Muscle of back (tissue), 11 donors: ENCODE measurements around the gene ANTXRL. TPM values are rescaled to one million over a fixed set of nuclear protein-coding genes. Genes with fewer than 3 reads are reported as not detected.
"Not testable (repeated sequence)": the region's sequence is repeated elsewhere in the genome, so short reads cannot be mapped to it uniquely, and the experiment has no call there.

Experiments used
- DNase-seq, 3 donors: peaks; one replicate each; pipeline versions ENCODE4 v3.0.0 to v3.0.0-alpha.2; 2013
- polyA plus RNA-seq, 10 donors: library from polyadenylated mRNA; unstranded; fragments of 120-200 nt; gene quantifications; one replicate each; pipeline ENCODE4 v1.2.1, GENCODE V29; 2013; ENCODE audit not compliant: insufficient read length in 10 of 10

ANTXRL gene
- polyA plus RNA-seq, 10 donors: 0.11 to 0.21 TPM; not detected in 8

DNA sequence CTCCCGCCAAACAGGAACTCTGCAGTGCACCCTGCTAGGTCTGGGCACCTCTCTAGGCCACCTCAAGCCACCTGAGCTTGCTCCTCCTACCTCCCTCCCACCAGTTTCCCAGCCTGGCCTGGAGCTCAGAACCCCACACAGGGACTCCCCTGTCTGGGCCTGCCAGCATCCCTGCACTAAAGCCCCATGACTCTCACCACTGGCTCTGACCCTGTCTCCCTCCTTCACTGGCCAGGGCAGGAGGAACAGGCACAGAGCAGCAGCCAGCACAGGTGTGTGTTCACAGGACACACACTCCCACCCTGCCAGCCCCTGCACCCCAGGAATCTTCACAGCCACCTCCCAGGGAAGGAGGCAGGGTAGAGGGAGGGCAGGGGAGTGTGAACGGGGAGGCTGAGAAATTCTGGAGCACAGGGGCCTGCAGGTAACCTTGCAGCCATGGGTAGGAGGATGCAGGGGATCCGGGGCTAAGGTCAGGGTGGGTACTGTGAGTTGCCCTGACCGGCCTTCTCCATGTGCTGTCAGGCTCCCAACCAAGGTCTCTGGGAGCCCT, 13.9 kb upstream of the ANTXRL start:
- DNase-seq: no peak

DNA sequence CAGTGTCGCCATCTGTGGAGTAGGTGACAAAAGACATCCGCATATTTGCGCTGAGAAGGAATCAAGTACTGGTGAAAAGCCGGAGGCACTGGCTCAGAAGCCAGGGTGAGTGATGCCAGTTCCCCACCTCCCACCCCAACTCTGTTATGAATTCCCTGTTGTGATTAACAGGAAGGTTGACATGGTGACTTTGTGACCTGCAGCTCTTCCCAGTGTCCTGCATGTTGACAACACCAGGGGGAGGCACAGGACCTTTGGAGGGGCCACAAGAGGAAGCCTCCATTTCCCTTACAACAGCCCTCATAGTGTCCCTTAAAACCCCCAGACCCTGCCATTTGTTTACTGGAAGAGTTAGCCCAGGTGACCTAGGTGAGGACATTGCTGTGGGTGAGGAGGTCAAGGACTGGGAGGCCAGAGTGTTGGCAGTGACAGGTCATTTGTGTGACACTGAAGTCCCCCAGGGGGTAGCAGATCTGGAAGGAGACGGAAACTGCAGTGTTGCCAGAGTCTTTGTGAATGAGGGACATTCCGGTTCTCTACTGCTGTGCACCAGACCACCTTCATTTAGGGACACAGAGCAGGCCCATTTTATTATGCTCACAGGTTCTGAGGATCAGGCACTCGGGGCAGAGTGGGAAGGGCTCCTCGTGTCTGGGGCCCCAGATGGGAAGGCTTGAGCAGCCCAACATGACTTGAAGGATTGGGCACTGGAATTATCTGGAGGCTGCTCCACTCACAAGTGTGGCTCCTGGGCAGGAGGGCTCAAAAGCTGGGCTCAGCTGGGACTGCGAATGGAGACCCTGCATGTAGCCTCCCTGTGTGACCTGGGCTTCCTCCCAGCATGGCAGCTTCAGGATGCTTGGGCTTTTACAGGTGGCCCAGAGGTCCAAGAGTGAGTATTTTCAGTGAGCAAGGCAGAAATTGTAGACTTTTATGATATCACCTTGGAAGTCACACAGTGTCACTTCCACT, 13.0 kb upstream of the ANTXRL start:
- DNase-seq: no peak

DNA sequence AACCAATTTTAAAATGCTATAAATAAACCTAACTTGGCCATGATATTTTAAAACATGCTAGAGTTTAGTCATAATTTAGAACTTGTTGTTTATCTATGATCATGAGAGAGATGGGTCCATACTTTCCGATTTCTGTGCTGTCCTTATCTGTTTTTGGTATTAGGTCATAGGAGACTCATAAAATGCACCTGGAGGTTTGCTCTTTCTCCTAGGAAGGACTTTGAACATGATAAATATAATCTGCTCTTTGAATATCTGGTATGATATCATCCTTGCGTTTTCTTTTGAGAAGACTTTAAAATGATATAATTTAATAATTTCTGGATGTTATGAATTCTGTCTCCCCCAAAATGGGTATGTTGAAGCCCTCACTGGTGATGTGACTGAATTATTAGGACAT, 9.0 kb upstream of the ANTXRL start:
- no peak for DNase-seq

DNA sequence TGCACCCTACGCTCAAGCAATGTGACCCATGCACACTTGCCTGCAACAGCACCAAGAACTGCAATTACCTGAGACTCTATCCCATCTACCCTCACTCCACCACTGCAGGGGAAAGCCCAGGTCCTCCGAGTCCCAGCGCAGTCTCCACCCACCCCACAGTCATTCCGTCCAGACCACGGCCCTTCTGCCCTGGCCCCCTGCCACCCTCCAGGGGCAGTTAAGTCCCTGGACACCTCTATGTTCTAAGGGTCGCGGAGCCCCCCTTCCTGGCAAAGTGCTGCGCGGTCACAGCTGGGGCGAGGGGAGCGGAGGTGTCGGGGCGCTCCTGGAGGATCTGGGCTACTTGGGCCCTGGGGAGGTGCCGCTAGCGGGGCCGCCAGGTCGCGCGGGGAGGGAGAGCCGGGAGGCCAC, 4.4 kb upstream of the ANTXRL start:
- DNase-seq: not testable (repeated sequence)

DNA sequence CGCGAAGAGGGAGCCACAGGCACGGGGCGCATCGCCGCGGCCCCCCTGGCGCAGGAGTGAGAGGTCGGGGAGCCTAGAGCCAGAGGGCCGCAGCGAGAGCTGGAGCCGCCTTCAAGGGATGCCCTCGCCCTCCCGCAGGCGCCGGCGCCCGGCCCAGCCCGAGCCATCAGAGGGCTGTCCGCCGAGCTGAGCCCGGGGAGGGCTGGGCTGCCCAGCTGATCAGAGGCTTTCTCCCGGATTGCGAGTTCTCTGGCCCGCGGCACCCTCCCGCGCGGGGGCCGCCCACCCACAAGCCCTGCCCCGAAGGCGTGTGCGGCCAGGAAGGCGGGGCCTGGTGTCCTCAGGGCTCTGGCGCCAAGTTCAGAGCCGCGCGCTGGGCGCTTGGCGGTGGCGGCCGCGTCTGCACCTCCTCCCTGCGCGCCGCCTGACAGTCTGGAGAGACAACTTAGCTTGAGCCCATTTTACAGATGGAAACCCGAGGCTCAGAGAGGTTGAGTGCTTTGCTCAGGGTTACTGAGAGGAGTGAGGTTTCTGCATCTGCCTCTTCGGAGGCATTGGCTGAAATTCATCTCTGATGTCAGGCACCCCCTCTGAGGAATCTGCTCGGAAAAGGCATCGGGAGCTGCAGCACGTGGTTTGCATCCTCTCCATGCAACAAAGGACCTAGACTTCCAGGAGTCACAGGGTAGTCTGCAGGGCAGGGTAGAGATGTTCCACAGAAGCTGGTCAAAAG, 3.8 kb upstream of the ANTXRL start:
- DNase-seq: peak; percentile 49 to 87 (median 69)

DNA sequence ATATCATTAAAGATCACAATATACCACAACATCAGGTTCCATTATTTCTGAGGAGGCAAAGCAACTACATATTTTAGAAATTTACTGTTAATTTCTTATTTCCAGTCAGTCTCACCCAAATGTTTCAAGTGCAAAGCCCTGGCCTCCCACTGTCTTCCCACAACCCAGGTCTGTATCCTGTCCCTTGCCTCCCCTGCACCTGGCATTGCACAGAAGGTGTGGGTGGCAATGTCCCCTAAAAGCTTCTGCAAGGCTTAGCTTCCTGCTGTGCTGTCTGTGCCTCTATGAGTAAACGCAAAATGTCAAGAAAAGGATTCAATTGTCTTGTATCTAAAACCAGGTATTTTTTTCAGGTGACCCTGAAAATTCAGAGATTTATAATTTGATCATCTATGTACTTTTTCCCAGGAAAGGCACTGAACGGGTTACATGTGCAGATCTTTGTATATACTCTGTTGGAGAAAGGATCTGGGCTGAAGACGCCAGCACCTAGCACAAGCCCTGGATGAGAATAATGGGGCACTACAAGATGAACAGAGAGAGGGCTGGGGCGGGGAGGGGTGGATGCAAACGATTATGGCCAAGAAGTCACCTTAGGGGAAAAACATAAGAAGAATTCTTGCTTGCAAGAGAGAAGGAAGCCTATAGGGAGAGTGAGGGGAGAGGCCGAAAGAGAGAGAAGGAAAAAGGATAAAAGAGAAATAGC, 3.1 kb upstream of the ANTXRL start:
- DNase-seq: no peak

DNA sequence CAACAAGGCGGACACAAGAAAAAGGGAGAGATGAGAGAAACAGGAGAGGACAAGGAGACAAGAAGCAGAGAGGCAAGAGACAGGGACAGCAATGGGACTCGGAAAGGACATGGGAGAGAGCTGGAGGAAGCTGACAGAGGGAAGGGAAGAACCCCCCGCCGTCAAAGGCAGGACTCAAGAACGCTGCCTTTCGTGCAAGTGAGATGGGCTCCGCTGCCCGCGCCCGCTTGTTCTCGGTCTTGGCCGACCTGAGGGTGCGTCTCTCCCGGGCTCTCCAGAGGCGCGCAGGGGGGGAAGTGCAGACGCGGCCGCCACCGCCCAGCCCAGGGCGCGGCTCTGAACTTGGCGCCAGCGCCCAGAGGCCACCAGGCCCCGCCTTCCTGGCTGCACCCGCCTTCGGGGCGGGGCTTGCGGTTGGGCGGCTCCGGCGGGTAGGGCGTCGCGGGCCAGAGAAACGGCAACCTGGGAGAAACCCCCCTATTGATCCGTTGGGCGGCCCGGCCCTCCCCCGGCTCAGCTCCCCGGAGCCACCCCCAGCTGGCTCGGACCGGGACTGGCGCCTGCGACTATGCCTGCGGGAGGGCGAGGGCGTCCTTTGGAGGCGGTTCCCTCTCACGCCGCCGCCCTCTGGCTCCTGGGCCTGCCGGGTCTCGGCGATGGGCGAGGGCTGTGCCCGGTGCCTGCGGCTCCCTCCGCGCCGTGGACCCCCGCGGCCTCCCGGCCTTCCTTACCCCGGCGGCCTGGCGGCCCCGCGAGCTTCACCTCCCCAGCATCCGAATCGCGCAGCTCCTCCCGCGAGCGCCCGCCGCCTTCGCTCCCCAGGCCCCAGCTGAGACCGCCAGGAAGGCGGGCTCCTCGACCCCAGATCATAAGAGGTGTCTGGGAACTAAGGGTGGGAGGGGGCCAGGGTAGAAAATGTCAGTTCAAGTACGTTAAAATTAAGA, 2.2 kb upstream of the ANTXRL start:
- DNase-seq: peak; percentile 73 to 93 (median 84)

DNA sequence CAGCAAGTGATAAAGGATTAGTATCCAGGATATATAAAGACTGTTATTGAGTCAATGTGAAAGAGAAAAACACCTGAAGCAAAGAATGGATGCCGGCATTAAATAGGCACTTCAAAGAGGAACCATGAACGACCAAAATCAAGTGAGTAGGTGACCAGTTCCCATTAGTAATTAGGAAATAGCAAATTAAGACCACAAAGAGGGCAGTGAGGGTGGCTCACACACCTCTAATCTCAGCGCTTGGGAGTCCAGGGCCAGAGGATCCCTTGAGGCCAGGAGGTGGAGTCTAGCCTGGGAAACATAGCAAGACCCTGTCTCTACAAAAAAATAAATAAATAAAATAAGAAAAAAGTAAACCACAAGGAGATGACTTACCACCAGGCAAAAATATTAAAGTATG, 1.5 kb upstream of the ANTXRL start:
- no peak for DNase-seq

DNA sequence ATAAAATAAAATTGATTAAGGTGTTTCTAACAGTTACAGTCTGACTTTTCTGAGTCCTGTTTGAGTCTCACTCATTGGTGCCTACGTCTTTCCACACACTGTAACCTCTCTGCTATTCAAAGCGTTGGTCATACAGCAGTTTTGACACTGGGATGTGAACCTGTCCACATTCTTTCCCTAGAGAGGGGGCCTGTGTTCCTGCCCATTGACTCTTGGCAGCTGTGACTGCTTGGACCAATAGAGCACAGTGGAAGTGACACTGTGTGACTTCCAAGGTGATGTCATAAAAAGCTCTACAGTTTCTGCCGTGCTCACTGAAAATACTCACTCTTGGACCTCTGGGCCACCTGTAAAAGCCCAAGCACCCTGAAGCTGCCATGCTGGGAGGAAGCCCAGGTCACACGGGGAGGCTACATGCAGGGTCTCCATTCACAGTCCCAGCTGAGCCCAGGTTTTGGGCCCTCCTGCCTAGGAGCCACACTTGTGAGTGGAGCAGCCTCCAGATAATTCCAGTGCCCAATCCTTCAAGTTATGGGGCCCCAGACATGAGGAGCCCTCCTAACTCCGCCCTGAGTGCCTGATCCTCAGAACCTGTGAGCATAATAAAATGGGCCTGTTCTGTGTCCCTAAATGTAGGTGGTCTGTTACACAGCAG, 704 bp upstream of the ANTXRL start:
- DNase-seq: no peak

DNA sequence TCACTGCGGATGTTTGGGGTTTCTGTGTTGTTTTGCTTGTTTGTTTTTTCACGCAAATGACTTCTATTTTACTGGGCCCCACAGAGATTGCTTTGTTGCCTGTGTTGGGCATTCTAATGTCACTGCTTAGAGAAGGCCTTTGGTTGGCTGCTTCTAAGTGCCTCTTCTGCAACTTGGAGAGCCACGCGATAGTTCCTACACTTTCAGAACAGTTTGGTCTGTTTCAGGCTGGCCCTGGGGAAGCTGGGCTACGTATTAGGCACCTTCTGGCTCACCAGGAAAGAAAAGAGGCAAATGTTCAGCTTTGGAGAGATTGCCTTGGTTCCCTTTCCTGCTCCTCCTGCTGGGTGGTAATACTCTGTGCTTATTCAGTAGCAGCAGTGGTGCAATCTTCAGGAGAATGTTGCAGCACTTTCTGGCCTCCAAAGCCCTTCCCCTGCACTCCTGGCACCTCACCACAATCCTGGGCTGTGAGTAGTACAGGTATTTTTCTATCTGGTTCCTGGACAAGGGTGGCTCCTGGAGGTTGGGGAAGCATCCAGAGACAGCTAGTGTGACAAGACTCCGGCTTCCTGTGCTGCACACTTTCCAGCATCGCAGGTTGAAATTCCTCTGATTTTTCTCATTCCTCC, 1.2 kb downstream of the ANTXRL start:
- DNase-seq: no peak

DNA sequence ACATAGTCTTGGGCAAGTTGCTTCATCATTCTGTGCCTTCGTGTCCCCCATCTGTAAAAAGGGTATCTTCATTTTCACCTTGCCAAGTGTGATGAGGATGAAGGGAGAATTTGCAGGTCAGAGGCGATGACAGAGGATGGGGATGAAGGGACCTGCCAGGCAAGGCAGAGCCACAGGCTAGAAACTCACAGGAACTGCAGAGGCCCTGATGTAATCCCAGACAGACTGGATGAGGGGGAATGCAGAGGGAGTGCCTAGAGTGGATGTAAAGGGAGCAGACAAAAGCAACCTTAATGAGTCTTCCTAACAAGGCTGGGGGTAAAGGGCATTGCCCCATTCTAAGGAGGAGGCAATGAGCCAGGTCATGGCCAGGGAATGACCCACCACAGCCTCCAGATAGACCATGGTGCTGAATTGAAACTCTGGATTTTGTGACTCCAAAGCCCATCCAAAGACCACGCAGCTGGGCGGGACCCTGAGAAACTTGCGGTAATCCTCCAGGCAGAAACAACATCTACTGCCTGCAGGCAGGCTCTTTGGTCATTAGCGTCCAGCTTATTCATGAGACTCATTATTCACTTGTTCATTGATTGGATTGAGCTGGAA, 1.9 kb downstream of the ANTXRL start:
- DNase-seq: no peak

DNA sequence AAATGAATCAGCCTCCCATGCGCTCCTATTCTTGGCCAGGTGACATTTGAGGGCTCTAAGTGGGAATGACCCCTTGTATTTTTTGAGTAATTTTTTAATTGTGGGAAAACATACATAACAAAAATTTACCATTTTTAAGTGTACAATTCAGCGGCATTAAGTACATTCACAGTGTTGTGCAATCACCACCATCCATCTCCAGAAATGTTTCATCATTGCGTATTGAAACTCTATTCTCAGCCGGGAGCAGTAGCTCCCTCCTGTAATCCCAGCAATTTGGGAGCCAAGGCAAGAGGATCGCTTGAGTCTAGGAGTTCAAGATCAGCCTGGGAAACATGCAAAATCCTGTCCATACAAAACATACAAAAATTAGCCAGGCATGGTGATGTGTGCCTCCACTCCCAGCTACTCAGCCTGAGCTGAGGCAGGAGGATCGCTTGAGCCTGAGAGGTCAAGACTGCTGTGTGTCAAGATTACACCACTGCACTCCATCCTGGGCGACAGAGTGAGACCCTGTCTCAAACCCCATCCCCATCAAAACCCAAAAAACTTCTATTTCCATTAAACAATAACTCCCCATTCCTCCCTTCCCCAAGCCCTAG, 2.5 kb downstream of the ANTXRL start:
- no peak for DNase-seq

DNA sequence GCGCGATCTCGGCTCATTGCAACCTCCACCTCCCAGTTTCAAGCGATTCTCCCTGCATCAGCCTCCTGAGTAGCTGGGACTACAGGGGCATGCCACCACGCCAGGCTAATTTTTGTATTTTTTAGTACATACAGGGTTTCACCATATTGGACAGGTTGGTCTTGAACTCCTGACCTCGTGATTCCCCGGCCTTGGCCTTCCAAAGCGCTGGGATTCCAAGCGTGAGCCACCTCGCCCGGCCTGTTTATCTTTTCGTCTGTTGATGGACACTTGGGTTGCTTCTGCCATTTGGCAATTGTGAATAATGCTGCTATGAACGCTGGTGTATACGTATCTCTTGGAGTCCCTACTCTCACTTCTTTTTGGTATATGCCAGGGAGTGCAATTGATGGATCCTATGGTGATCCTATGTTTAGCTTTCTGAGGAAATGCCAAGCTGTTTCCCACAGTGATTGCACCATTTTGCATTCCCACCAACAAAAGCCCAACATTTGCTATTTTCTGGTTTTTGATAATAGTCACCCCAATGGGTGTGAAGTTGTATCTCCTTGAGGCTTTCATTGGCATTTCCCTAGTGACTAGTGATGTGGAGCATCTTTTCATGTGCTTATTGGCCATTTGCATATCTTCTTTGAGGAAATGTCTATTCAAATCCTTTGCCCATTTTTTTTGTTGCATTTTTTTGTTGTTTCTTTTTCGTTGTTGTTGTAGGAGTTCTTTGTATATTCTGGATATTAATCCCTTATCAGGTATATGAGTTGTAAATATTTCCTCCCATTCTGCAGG, 3.5 kb downstream of the ANTXRL start:
- DNase-seq: no peak

DNA sequence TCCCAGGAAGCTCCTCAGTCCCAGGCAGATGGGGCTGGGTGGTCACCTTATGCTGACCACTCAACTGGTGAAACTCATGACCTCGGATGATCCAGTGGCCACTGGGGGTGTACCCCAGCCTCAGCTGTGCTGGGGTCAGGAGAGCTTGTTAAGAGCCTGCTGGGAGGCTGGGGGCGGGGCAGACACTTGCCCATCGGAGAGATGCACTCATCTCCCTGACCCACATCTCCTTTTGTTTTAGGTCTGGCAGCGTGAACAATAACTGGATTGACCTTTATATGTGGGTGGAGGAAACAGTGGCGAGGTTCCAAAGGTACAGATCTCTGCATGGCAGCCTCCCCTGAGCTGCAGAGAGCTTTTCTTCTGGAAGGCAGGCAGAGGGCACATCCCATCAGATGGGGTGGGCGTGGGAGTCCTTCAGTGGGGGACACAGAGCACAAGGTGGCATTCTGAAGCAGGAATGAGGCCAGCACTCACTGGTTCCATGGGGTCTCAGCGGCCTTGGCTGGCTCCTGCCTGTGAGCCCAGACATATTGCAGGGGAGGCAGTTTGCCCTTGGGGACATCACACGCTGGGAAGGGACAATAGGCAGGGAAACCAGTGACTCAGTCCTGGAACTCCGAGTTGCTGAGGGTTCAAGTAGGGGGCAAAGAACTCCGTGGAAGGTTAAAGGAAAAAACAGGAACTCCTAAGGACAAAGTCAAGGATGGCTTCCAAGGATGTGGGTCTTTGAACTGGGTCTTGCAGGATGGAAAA, 5.2 kb downstream of the ANTXRL start:
- no peak for DNase-seq

DNA sequence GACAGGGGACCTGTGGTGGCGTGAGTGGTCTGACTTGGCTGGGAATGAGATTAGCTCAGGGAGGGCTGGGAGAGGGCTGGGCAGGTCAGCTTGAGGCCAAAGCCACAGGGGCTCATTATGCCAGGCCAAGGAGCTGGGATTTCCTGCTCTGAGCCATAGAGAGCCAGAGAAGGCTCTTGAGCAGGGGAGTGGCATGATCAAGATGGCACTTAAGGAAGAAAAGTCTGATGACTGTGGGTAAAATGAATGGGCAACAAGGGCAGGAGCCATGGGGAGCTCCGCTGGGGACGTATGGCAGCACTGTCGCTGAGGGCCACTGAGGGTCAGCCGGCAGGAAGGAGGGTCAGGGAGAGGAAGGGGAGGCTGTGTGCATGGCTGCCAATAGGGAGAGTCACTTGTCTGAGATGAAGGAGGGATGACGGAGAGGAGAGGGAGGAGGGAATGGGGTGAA, 5.8 kb downstream of the ANTXRL start:
- no peak for DNase-seq

DNA sequence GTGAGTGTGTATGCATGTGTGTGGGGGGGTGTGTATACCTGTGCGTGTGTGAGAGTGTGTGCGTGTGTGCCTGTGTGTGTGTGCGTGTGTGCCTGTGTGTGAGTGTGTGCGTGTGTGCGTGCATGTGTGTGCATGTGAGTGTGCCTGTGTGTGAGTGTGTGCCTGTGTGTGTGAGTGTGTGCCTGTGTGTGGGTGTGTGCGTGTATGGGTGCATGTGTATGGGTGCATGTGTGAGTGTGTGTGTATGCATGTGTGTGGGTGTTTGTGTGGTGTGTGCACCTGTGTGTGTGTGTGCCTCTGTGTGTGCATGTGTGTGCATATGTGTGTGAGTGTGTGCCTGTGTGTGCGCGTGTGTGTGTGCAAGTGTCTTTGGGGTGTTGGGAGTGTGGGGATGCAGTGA, 6.4 kb downstream of the ANTXRL start:
- no peak for DNase-seq
